Sigmoid colon (tissue), 3 donors: Measurements from ENCODE around the gene PBOV1.

ENCODE experiments used
- CTCF ChIP-seq, 4 experiments: fragments of 450-650 bp in 3 of 4; fragments of 200-600 bp in 1 of 4; IDR thresholded peaks; one replicate each; pipeline ENCODE4 v1.5.1; 2016 to 2019; ENCODE audit warnings: antibody characterized with exemption in 4 of 4, mild to moderate bottlenecking in 3 of 4, moderate library complexity in 2 of 4
- POLR2A ChIP-seq, 2 donors: fragments of 450-650 bp; IDR thresholded peaks; one replicate each; pipeline ENCODE4 v1.6.1; 2016; ENCODE audit warnings: antibody characterized with exemption in 2 of 2, mild to moderate bottlenecking in 2 of 2, moderate library complexity in 2 of 2

GRCh38 chr6:138218449-138218848, at the start of gene PBOV1:
- TF ChIP-seq CTCF (IDR thresholded peaks at IDR 0.05) (no peak), POLR2A (IDR thresholded peaks at IDR 0.05) (no peak)
